Measurements from ENCODE around the gene GABRD.

The GABRD gene

GRCh38 chr1:2029561-2029960 is 10.4 kb downstream of the GABRD start:
- TF ChIP-seq CTCF (IDR thresholded peaks at IDR 0.05; ENCODE audit: low read depth, low read length, poor library complexity, severe bottlenecking) = no peak
- TF ChIP-seq EZH2phosphoT487 (IDR thresholded peaks at IDR 0.05; ENCODE audit: borderline replicate concordance, low read length) = no peak
- Histone ChIP-seq H3K36me3 (ENCODE audit: control insufficient read depth, low read length) (no peaks in the 10 kb centered on the region), H3K9me3 (ENCODE audit: control insufficient read depth, insufficient read depth, low read length) (no peaks in the 10 kb centered on the region), H3K4me2 (ENCODE audit: low read length) (no peak overlapping the region), H3K4me3 (ENCODE audit: low read length) (no peak overlapping the region), H3K79me2 (ENCODE audit: control insufficient read depth, low read length) (no peaks in the 10 kb centered on the region), H4K20me1 (ENCODE audit: control insufficient read depth, insufficient read depth, low read depth, low read length) (no peaks in the 10 kb centered on the region), H3K27me3 (ENCODE audit: control insufficient read depth, low read length) (no peaks in the 10 kb centered on the region), H3F3A (ENCODE audit: control insufficient read depth, insufficient read depth) (no peaks in the 10 kb centered on the region), H3K27ac (ENCODE audit: low read depth, low read length) (no peak overlapping the region), H3K9me2 (replicated peaks; ENCODE audit: control insufficient read depth, low read length) (no peaks in the 10 kb centered on the region), H3K4me1 (ENCODE audit: control insufficient read depth, low read length) (no peaks in the 10 kb centered on the region; the same call in 1 of the 2 replicates)

DNA sequence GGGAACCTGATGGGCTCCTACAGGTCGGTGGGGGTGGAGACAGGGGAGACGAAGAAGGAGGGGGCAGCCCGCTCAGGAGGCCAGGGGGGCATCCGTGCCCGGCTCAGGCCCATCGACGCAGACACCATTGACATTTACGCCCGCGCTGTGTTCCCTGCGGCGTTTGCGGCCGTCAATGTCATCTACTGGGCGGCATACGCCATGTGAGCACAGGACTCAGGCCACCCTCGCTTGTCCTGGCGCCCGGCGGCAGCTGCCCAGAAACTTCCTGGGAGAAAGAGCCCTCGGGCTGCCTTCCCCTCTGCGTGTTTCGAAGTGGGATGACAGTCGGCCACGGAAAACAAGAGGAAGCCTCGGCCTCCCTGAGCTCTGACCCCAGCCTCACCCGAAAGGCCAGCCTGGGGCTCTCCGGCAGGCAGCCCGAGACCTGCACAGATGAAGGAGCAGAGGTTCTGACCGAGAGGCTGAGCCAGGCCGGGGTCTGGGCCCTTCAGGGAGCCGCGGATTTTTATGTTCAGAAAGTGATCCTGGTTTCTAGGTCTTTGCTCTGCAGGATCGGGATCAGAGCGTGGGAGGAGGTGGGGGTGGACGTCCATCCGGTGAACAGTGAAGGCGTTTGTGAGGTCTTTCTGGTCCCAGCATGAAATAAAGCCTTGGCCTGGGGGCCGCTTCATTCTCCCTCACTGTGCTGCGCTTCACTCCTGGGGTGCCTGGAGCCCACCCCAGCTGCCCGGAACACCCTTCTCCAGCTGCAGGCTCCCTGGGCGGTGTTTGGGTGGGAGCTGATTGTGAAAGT is 11.1 kb downstream of the GABRD start:
- H3F3A ChIP-seq (ENCODE audit: control insufficient read depth, insufficient read depth) = no peaks in the 10 kb centered on the region
- no peak overlapping the region for H3K4me3 ChIP-seq (ENCODE audit: low read length)
- H4K20me1 ChIP-seq (ENCODE audit: control insufficient read depth, insufficient read depth, low read depth, low read length) = no peaks in the 10 kb centered on the region
- no peaks in the 10 kb centered on the region for H3K36me3 ChIP-seq (ENCODE audit: control insufficient read depth, low read length)
- H3K9me3 ChIP-seq (ENCODE audit: control insufficient read depth, insufficient read depth, low read length) = no peaks in the 10 kb centered on the region
- H3K9me2 ChIP-seq (replicated peaks; ENCODE audit: control insufficient read depth, low read length) = no peaks in the 10 kb centered on the region
- no peaks in the 10 kb centered on the region for H3K27me3 ChIP-seq (ENCODE audit: control insufficient read depth, low read length)
- no peaks in the 10 kb centered on the region; the same call in 1 of the 2 replicates for H3K4me1 ChIP-seq (ENCODE audit: control insufficient read depth, low read length)
- H3K4me2 ChIP-seq (ENCODE audit: low read length) = no peak overlapping the region
- H3K27ac ChIP-seq (ENCODE audit: low read depth, low read length) = no peak overlapping the region
- no peak for TF ChIP-seq CTCF (IDR thresholded peaks at IDR 0.05; ENCODE audit: low read depth, low read length, poor library complexity, severe bottlenecking)
- TF ChIP-seq EZH2phosphoT487 (IDR thresholded peaks at IDR 0.05; ENCODE audit: borderline replicate concordance, low read length) = no peak
- no peaks in the 10 kb centered on the region for H3K79me2 ChIP-seq (ENCODE audit: control insufficient read depth, low read length)

DNA sequence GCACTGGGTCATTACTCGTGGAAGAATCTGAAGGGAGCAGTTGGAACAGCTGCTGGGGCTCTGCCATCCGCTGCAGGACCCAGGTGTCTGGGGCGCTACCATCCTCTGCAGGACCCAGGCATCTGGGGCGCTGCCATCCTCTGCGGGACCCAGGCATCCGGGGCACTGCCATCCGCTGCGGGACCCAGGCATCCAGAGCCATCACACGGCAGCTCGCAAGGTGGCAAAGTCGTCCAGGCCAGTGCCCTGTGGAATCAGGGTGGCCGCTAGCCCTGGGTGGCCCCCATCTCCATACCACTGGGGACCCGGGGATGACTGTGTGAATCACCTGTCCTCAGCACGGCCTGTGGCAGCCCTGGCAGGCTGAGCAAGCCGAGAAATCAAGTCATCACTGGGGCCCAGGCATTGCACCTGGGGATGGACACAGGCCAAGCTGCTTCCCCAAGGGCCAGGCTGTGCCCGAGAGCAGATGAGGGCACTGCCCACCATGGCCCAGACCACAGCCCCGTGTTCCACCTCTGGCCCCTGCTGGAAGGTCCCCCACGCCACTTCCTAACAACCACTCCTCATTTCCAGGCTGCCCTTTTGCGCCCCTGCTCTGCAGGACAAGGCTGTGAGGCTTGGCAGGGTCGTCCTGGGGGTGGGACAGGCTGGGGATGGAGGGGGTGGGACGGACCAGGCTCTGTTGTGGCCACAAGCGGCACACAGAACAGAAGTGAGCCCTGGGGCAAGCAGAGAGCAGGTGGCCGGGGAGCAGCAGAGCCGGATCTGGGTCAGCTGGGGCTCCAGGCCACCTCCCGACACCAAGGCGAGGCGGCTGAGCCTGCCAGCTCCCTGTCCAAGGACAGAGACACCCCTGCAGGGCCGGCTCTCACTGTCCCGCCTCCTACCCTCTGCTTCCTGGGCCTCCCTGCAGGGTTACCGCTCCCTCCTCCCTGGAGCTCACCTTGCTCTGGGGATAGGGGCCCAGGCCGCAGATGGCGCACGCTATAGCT is 12.7 kb downstream of the GABRD start:
- H4K20me1 ChIP-seq (ENCODE audit: control insufficient read depth, insufficient read depth, low read depth, low read length) = no peaks in the 10 kb centered on the region
- no peaks in the 10 kb centered on the region for H3K4me1 ChIP-seq (ENCODE audit: control insufficient read depth, low read length)
- no peak overlapping the region for H3K4me2 ChIP-seq (ENCODE audit: low read length)
- no peaks in the 10 kb centered on the region for H3K27me3 ChIP-seq (ENCODE audit: control insufficient read depth, low read length)
- TF ChIP-seq EZH2phosphoT487 (IDR thresholded peaks at IDR 0.05; ENCODE audit: borderline replicate concordance, low read length) (no peak), CTCF (IDR thresholded peaks at IDR 0.05; ENCODE audit: low read depth, low read length, poor library complexity, severe bottlenecking) (no peak)
- no peak overlapping the region for H3K4me3 ChIP-seq (ENCODE audit: low read length)
- H3K36me3 ChIP-seq (ENCODE audit: control insufficient read depth, low read length) = no peaks in the 10 kb centered on the region
- no peaks in the 10 kb centered on the region for H3K79me2 ChIP-seq (ENCODE audit: control insufficient read depth, low read length)
- H3K9me3 ChIP-seq (ENCODE audit: control insufficient read depth, insufficient read depth, low read length) = no peaks in the 10 kb centered on the region
- H3K9me2 ChIP-seq (replicated peaks; ENCODE audit: control insufficient read depth, low read length) = no peaks in the 10 kb centered on the region
- H3K27ac ChIP-seq (ENCODE audit: low read depth, low read length) = no peak overlapping the region
- H3F3A ChIP-seq (ENCODE audit: control insufficient read depth, insufficient read depth) = no peaks in the 10 kb centered on the region
